Measurements from ENCODE around the gene MAP7D1.

MAP7D1 gene

DNA sequence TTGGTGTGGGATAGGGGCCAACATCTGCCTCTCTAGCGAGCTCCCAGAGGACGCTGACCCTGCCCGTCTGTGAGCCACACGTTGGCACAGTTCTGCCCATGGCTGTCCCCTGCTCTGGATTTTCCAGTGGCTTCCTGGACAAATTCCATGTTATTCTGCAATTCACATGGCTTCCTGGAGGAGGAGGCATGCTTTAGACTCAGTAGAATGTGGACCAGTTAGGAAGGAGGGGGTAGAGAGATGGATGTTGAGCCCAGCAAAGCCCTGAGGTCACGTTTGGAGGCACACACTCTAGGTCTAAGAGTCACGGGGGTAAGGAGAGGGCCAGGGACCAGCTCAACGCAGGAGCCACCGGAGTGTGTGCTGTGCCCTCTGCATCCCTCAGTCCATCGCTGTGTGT is 43.1 kb upstream of the MAP7D1 start:
- DNase-seq (ENCODE audit: extremely low spot score), result no peak
- TF ChIP-seq, protein P1, sequence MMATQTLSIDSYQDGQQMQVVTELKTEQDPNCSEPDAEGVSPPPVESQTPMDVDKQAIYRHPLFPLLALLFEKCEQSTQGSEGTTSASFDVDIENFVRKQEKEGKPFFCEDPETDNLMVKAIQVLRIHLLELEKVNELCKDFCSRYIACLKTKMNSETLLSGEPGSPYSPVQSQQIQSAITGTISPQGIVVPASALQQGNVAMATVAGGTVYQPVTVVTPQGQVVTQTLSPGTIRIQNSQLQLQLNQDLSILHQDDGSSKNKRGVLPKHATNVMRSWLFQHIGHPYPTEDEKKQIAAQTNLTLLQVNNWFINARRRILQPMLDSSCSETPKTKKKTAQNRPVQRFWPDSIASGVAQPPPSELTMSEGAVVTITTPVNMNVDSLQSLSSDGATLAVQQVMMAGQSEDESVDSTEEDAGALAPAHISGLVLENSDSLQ (IDR thresholded peaks at IDR 0.05), result no peak
- TF ChIP-seq SP1 (IDR thresholded peaks at IDR 0.05), result no peak
- TF ChIP-seq HDGF (IDR thresholded peaks at IDR 0.05; ENCODE audit: borderline replicate concordance), result no peak
- TF ChIP-seq ELF4 (IDR thresholded peaks at IDR 0.05), result no peak
- TF ChIP-seq ZNF384 (IDR thresholded peaks at IDR 0.05), result no peak
- no peak for TF ChIP-seq SUZ12 (IDR thresholded peaks at IDR 0.05)
- no peak for TF ChIP-seq FOXK2 (IDR thresholded peaks at IDR 0.05)
- TF ChIP-seq LEF1 (IDR thresholded peaks at IDR 0.05; ENCODE audit: borderline replicate concordance), result no peak
- no peak for TF ChIP-seq FOXA1 (IDR thresholded peaks at IDR 0.05)
- no peak for TF ChIP-seq CTBP1 (IDR thresholded peaks at IDR 0.05; ENCODE audit: borderline replicate concordance)
- TF ChIP-seq BHLHE40 (IDR thresholded peaks at IDR 0.05; ENCODE audit: borderline replicate concordance), result no peak
- no peak for TF ChIP-seq ARNT (IDR thresholded peaks at IDR 0.05)
- no peak for TF ChIP-seq FOXM1 (IDR thresholded peaks at IDR 0.05; ENCODE audit: borderline replicate concordance)
- TF ChIP-seq L3MBTL2 (conservative IDR thresholded peaks at IDR 0.05), result no peak
- TF ChIP-seq NFRKB (IDR thresholded peaks at IDR 0.05), result no peak
- TF ChIP-seq TARDBP (IDR thresholded peaks at IDR 0.05), result no peak
- ChIA-PET CTCF (no interaction called here), POLR2A (no interaction called here)

GRCh38 chr1:36114371-36114770 is 41.6 kb upstream of the MAP7D1 start:
- TF ChIP-seq FOXA1 (IDR thresholded peaks at IDR 0.05) (no peak), ELF4 (IDR thresholded peaks at IDR 0.05) (no peak), SUZ12 (IDR thresholded peaks at IDR 0.05) (no peak), HDGF (IDR thresholded peaks at IDR 0.05; ENCODE audit: borderline replicate concordance) (no peak), ARNT (IDR thresholded peaks at IDR 0.05) (no peak)
- TF ChIP-seq, protein P1 (IDR thresholded peaks at IDR 0.05), result no peak
- ChIA-PET POLR2A (no interaction called here), CTCF (interaction anchor here (0.6 kb wide), 1 partner anchor 202 kb away, joined by 3 read pairs; no protein-coding TSS in a partner anchor)
- DNase-seq (ENCODE audit: extremely low spot score), result no peak

GRCh38 chr1:36115200-36115669 is 40.7 kb upstream of the MAP7D1 start:
- CTCF ChIA-PET, result interaction anchor here (1.0 to 4.0 kb wide), 2 partner anchors 16 to 19 kb away, joined by 3 to 20 read pairs; no protein-coding TSS in a partner anchor
- POLR2A ChIA-PET, result interaction anchor here (0.8 to 1.0 kb wide), 3 partner anchors 12 to 34 kb away, joined by 3 read pairs; partner anchors contain the start of gene TRAPPC3
- no peak for DNase-seq (ENCODE audit: extremely low spot score)
- no peak for TF ChIP-seq SUZ12 (IDR thresholded peaks at IDR 0.05)
- TF ChIP-seq ELF4 (IDR thresholded peaks at IDR 0.05), result no peak
- TF ChIP-seq FOXK2 (IDR thresholded peaks at IDR 0.05), result no peak
- TF ChIP-seq, protein P1 (IDR thresholded peaks at IDR 0.05), result no peak
- TF ChIP-seq LEF1 (IDR thresholded peaks at IDR 0.05; ENCODE audit: borderline replicate concordance), result no peak
- no peak for TF ChIP-seq L3MBTL2 (conservative IDR thresholded peaks at IDR 0.05)
- TF ChIP-seq HDGF (IDR thresholded peaks at IDR 0.05; ENCODE audit: borderline replicate concordance), result no peak
- no peak for TF ChIP-seq SP1 (IDR thresholded peaks at IDR 0.05)
- TF ChIP-seq TARDBP (IDR thresholded peaks at IDR 0.05), result no peak
- no peak for TF ChIP-seq CTBP1 (IDR thresholded peaks at IDR 0.05; ENCODE audit: borderline replicate concordance)
- TF ChIP-seq BHLHE40 (IDR thresholded peaks at IDR 0.05; ENCODE audit: borderline replicate concordance), result no peak
- no peak for TF ChIP-seq FOXM1 (IDR thresholded peaks at IDR 0.05; ENCODE audit: borderline replicate concordance)

GRCh38 chr1:36115931-36116330 is 40.0 kb upstream of the MAP7D1 start:
- TF ChIP-seq FOXA1 (IDR thresholded peaks at IDR 0.05) (no peak), HDGF (IDR thresholded peaks at IDR 0.05; ENCODE audit: borderline replicate concordance) (no peak), SP1 (IDR thresholded peaks at IDR 0.05) (no peak), TARDBP (IDR thresholded peaks at IDR 0.05) (no peak), BHLHE40 (IDR thresholded peaks at IDR 0.05; ENCODE audit: borderline replicate concordance) (no peak), SUZ12 (IDR thresholded peaks at IDR 0.05) (no peak), CTBP1 (IDR thresholded peaks at IDR 0.05; ENCODE audit: borderline replicate concordance) (no peak), FOXK2 (IDR thresholded peaks at IDR 0.05) (no peak), ARNT (IDR thresholded peaks at IDR 0.05) (no peak), L3MBTL2 (conservative IDR thresholded peaks at IDR 0.05) (no peak), ZNF384 (IDR thresholded peaks at IDR 0.05) (no peak), LEF1 (IDR thresholded peaks at IDR 0.05; ENCODE audit: borderline replicate concordance) (no peak), FOXM1 (IDR thresholded peaks at IDR 0.05; ENCODE audit: borderline replicate concordance) (no peak), NFRKB (IDR thresholded peaks at IDR 0.05) (no peak)
- TF ChIP-seq, protein P1 (IDR thresholded peaks at IDR 0.05), result no peak
- ChIA-PET POLR2A (interaction anchor here (0.8 to 1.0 kb wide), 3 partner anchors 12 to 33 kb away, joined by 3 read pairs; partner anchors contain the start of gene TRAPPC3), CTCF (interaction anchor here (1.0 to 4.0 kb wide), 2 partner anchors 15 to 19 kb away, joined by 3 to 20 read pairs; no protein-coding TSS in a partner anchor)
- no peak for DNase-seq (ENCODE audit: extremely low spot score)

DNA sequence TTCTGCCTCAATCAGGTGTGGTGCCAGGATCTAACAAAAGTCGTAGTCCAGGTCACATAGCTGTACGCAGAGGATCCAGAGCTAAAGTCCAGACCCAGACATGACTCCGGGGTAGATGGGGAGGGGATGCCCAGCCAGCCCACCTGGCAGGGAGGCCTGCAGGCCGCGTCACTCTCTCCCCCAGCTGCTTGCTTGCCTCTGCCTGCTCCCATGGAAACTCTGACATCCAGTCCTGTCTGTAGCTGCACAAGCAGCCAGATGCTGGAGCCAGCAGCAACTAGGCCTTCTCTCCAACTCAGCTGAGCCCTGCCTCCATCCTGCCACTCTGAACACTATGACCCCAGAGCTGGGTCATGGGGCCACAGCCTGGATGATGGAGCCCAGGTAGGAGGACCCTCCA is 39.1 kb upstream of the MAP7D1 start:
- POLR2A ChIA-PET, result interaction anchor here (0.9 to 1.0 kb wide), 3 partner anchors 11 to 18 kb away, joined by 3 read pairs; no protein-coding TSS in a partner anchor
- CTCF ChIA-PET, result interaction anchor here (4.0 kb wide), 1 partner anchor 18 kb away, joined by 20 read pairs; no protein-coding TSS in a partner anchor
- DNase-seq (ENCODE audit: extremely low spot score), result no peak
- TF ChIP-seq TARDBP (IDR thresholded peaks at IDR 0.05), result no peak
- TF ChIP-seq ZNF384 (IDR thresholded peaks at IDR 0.05), result no peak
- no peak for TF ChIP-seq CTBP1 (IDR thresholded peaks at IDR 0.05; ENCODE audit: borderline replicate concordance)
- no peak for TF ChIP-seq LEF1 (IDR thresholded peaks at IDR 0.05; ENCODE audit: borderline replicate concordance)
- no peak for TF ChIP-seq BHLHE40 (IDR thresholded peaks at IDR 0.05; ENCODE audit: borderline replicate concordance)
- TF ChIP-seq FOXA1 (IDR thresholded peaks at IDR 0.05), result no peak
- TF ChIP-seq SUZ12 (IDR thresholded peaks at IDR 0.05), result no peak
- no peak for TF ChIP-seq NFRKB (IDR thresholded peaks at IDR 0.05)
- TF ChIP-seq SP1 (IDR thresholded peaks at IDR 0.05), result no peak
- TF ChIP-seq ARNT (IDR thresholded peaks at IDR 0.05), result no peak
- TF ChIP-seq ELF4 (IDR thresholded peaks at IDR 0.05), result no peak
- TF ChIP-seq HDGF (IDR thresholded peaks at IDR 0.05; ENCODE audit: borderline replicate concordance), result no peak
- TF ChIP-seq FOXM1 (IDR thresholded peaks at IDR 0.05; ENCODE audit: borderline replicate concordance), result no peak
- no peak for TF ChIP-seq FOXK2 (IDR thresholded peaks at IDR 0.05)
- no peak for TF ChIP-seq L3MBTL2 (conservative IDR thresholded peaks at IDR 0.05)
- TF ChIP-seq, protein P1 (IDR thresholded peaks at IDR 0.05), result no peak
